Dendritic cell treated with granulocyte-macrophage colony-stimulating factor and Interleukin-4, amounts not matched to agents 40 ng/mL and 50 ng/mL, for 4 days (primary cell): Measurements from ENCODE around the gene IFNA8.
"Not testable (repeated sequence)": the region's sequence is repeated elsewhere in the genome, so short reads cannot be mapped to it uniquely, and the experiment has no call there.

Experiments used
- H3K27ac Mint-ChIP-seq: one replicate; pipeline ENCODE4 v1.8.0; 2022; ENCODE audit warnings: mild to moderate bottlenecking, mixed read lengths
- H3K27me3 Mint-ChIP-seq: one replicate; pipeline ENCODE4 v1.8.0; 2022; ENCODE audit warnings: mild to moderate bottlenecking, mixed read lengths
- H3K36me3 Mint-ChIP-seq: one replicate; pipeline ENCODE4 v1.8.0; 2022; ENCODE audit warnings: low read depth, mixed read lengths
- H3K4me1 Mint-ChIP-seq: one replicate; pipeline ENCODE4 v1.8.0; 2022; ENCODE audit warnings: low read depth, mixed read lengths
- H3K4me3 Mint-ChIP-seq: one replicate; pipeline ENCODE4 v1.8.0; 2022; ENCODE audit warnings: mild to moderate bottlenecking, moderate library complexity, mixed read lengths
- H3K9me3 Mint-ChIP-seq: one replicate; pipeline ENCODE4 v1.8.0; 2022; ENCODE audit warnings: mixed read lengths
- intact Hi-C: fragments of 100-400 bp; cut with micrococcal nuclease; formaldehyde crosslinking; loops from one replicate; pipeline ENCODE4 v1.15.0; 2022

The IFNA8 gene

GRCh38 chr9:21408817-21409216 is at the start of gene IFNA8:
IFNA8 (plus strand) TSS chr9:21409117; CDS start chr9:21409177, 60 bp downstream.
- H3K27me3 Mint-ChIP-seq = peaks cover 40% of the 10 kb centered on the region
- intact Hi-C loops = loop anchor here (10.0 kb wide), 1 partner anchor 154 kb away; no protein-coding TSS in a partner anchor
- no peak within 1 kb of the TSS for H3K27ac Mint-ChIP-seq
- H3K9me3 Mint-ChIP-seq = no peaks in the 10 kb centered on the region
- no peaks in the 10 kb centered on the region for H3K36me3 Mint-ChIP-seq
- no peak within 1 kb of the TSS for H3K4me3 Mint-ChIP-seq
- H3K4me1 Mint-ChIP-seq = no peaks in the 10 kb centered on the region

GRCh38 chr9:21362287-21362686 is 46.6 kb upstream of the IFNA8 start:
- intact Hi-C loops = no loop called here
- H3K27me3 Mint-ChIP-seq = peaks cover 45% of the 10 kb centered on the region

GRCh38 chr9:21367169-21367568 is 41.7 kb upstream of the IFNA8 start:
- intact Hi-C loops, H3K9me3 Mint-ChIP-seq, H3K27ac Mint-ChIP-seq, H3K36me3 Mint-ChIP-seq, H3K4me3 Mint-ChIP-seq, H3K4me1 Mint-ChIP-seq: not testable (repeated sequence)
- H3K27me3 Mint-ChIP-seq = peaks cover 47% of the 10 kb centered on the region

More at GRCh38 chr9:21362287-21362686, 46.6 kb upstream of the IFNA8 start:
- H3K4me3 Mint-ChIP-seq = no peak overlapping the region
- H3K27ac Mint-ChIP-seq = no peak overlapping the region
- no peaks in the 10 kb centered on the region for H3K9me3 Mint-ChIP-seq
- H3K4me1 Mint-ChIP-seq = peaks cover 20% of the 10 kb centered on the region
- H3K36me3 Mint-ChIP-seq = no peaks in the 10 kb centered on the region

- no peak within 1 kb of the TSS for H3K4me3 Mint-ChIP-seq
- intact Hi-C loops = no loop called here
- peaks cover 9% of the 10 kb centered on the region for H3K4me1 Mint-ChIP-seq
- H3K27me3 Mint-ChIP-seq = peaks cover 46% of the 10 kb centered on the region
- no peak within 1 kb of the TSS for H3K27ac Mint-ChIP-seq
- no peaks in the 10 kb centered on the region for H3K36me3 Mint-ChIP-seq
- no peaks in the 10 kb centered on the region for H3K9me3 Mint-ChIP-seq
Measured at GRCh38 chr9:21367957-21368356, 41.0 kb upstream of the IFNA8 start, which contains the start of gene IFNA13. IFNA13 (minus strand) TSS chr9:21368057; CDS start chr9:21368010, 47 bp downstream.

GRCh38 chr9:21371467-21371866 is 37.5 kb upstream of the IFNA8 start:
- H3K9me3 Mint-ChIP-seq, H3K27ac Mint-ChIP-seq, H3K4me3 Mint-ChIP-seq, H3K36me3 Mint-ChIP-seq, intact Hi-C loops, H3K4me1 Mint-ChIP-seq: not testable (repeated sequence)
- peaks cover 31% of the 10 kb centered on the region for H3K27me3 Mint-ChIP-seq

- H3K27ac Mint-ChIP-seq = no peak overlapping the region
- peaks cover 60% of the 10 kb centered on the region for H3K27me3 Mint-ChIP-seq
- intact Hi-C loops = loop anchor here (5.0 kb wide), 1 partner anchor 51 kb away; no protein-coding TSS in a partner anchor
- H3K36me3 Mint-ChIP-seq = no peaks in the 10 kb centered on the region
- peak overlapping the region; percentile 48 for H3K4me3 Mint-ChIP-seq
- H3K4me1 Mint-ChIP-seq = peaks cover 30% of the 10 kb centered on the region
- no peaks in the 10 kb centered on the region for H3K9me3 Mint-ChIP-seq
Measured at GRCh38 chr9:21381448-21382339, 27.2 kb upstream of the IFNA8 start.

- Mint-ChIP-seq H3K4me3 (no peak overlapping the region), H3K27ac (no peak overlapping the region), H3K27me3 (peaks cover 64% of the 10 kb centered on the region), H3K9me3 (no peaks in the 10 kb centered on the region), H3K4me1 (peaks cover 30% of the 10 kb centered on the region), H3K36me3 (no peaks in the 10 kb centered on the region)
- intact Hi-C loops = loop anchor here (5.0 kb wide), 1 partner anchor 49 kb away; no protein-coding TSS in a partner anchor
Measured at GRCh38 chr9:21383627-21384026, 25.3 kb upstream of the IFNA8 start.

GRCh38 chr9:21385131-21385670 is 23.7 kb upstream of the IFNA8 start, which contains the start of gene IFNA2:
IFNA2 (minus strand) TSS chr9:21385398; CDS start chr9:21385329, 69 bp downstream.
- intact Hi-C loops = no loop called here
- H3K9me3 Mint-ChIP-seq = no peaks in the 10 kb centered on the region
- H3K27me3 Mint-ChIP-seq = peaks cover 61% of the 10 kb centered on the region
- H3K36me3 Mint-ChIP-seq = no peaks in the 10 kb centered on the region
- no peak within 1 kb of the TSS for H3K27ac Mint-ChIP-seq
- H3K4me1 Mint-ChIP-seq = peaks cover 25% of the 10 kb centered on the region
- no peak within 1 kb of the TSS for H3K4me3 Mint-ChIP-seq

- Mint-ChIP-seq H3K4me1 (peaks cover 10% of the 10 kb centered on the region), H3K4me3 (no peak overlapping the region), H3K27me3 (peaks cover 74% of the 10 kb centered on the region), H3K9me3 (no peaks in the 10 kb centered on the region), H3K36me3 (no peaks in the 10 kb centered on the region), H3K27ac (no peak overlapping the region)
- intact Hi-C loops = no loop called here
Measured at GRCh38 chr9:21392270-21392669, 16.6 kb upstream of the IFNA8 start.

- peak overlapping the region; percentile 68 for H3K4me3 Mint-ChIP-seq
- intact Hi-C loops = loop anchor here (1.0 kb wide), 1 partner anchor 70 kb away; no protein-coding TSS in a partner anchor
- H3K27me3 Mint-ChIP-seq = peaks cover 71% of the 10 kb centered on the region
- no peaks in the 10 kb centered on the region for H3K9me3 Mint-ChIP-seq
- H3K4me1 Mint-ChIP-seq = peaks cover 10% of the 10 kb centered on the region
- no peak overlapping the region for H3K27ac Mint-ChIP-seq
- no peaks in the 10 kb centered on the region for H3K36me3 Mint-ChIP-seq
Measured at GRCh38 chr9:21395778-21396717, 12.9 kb upstream of the IFNA8 start.

- Mint-ChIP-seq H3K4me1 (peaks cover 23% of the 10 kb centered on the region), H3K36me3 (no peaks in the 10 kb centered on the region), H3K27ac (no peak overlapping the region), H3K27me3 (peaks cover 69% of the 10 kb centered on the region), H3K9me3 (no peaks in the 10 kb centered on the region), H3K4me3 (no peak overlapping the region)
- intact Hi-C loops = no loop called here
Measured at GRCh38 chr9:21398955-21399489, 9.9 kb upstream of the IFNA8 start.

GRCh38 chr9:21399956-21400355 is 9.0 kb upstream of the IFNA8 start:
- H3K27ac Mint-ChIP-seq = no peak overlapping the region
- peaks cover 23% of the 10 kb centered on the region for H3K4me1 Mint-ChIP-seq
- H3K9me3 Mint-ChIP-seq = no peaks in the 10 kb centered on the region
- peaks cover 73% of the 10 kb centered on the region for H3K27me3 Mint-ChIP-seq
- H3K4me3 Mint-ChIP-seq = no peak overlapping the region
- intact Hi-C loops = loop anchor here (10.0 kb wide), 1 partner anchor 145 kb away; no protein-coding TSS in a partner anchor
- no peaks in the 10 kb centered on the region for H3K36me3 Mint-ChIP-seq
